Uterus (tissue), 2 donors: ENCODE results near the gene CEP162.

ENCODE experiments used
- POLR2A ChIP-seq, 2 donors: fragments of 450-650 bp; IDR thresholded peaks; one replicate each; pipeline ENCODE4 v1.6.1; 2016; ENCODE audit warnings: antibody characterized with exemption in 2 of 2, mild to moderate bottlenecking in 1 of 2, moderate library complexity in 1 of 2
- TF ChIP-seq, protein P1 (sequence below), 4 experiments: fragments of 200-600 bp in 2 of 4; fragments of 450-650 bp in 2 of 4; sonication (generic) in 2 of 4; IDR thresholded peaks; one replicate each; pipeline ENCODE4 v1.5.1; 2016 to 2019; ENCODE audit warnings: antibody characterized with exemption in 4 of 4, mild to moderate bottlenecking in 2 of 4, moderate library complexity in 1 of 4

DNA sequence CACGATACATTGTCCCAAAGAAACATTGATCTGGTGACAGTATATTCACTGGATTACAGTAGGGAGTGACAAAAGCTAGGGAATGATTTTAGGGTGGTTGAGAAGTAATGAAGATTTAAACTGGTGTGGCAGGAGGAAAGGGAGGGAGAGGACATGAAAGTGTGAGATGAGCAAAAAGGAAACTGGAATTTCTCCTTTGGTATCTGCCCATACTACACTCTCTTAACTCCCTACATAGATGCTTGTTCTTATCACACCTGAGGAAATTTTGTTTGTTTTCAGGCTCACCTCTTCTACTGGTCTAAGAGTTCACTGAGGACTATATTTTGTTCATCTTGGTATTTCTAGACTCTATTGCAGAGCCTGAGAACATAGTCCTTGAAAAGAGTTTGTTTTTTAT lies 44.9 kb upstream of the CEP162 start:
- TF ChIP-seq, protein P1, sequence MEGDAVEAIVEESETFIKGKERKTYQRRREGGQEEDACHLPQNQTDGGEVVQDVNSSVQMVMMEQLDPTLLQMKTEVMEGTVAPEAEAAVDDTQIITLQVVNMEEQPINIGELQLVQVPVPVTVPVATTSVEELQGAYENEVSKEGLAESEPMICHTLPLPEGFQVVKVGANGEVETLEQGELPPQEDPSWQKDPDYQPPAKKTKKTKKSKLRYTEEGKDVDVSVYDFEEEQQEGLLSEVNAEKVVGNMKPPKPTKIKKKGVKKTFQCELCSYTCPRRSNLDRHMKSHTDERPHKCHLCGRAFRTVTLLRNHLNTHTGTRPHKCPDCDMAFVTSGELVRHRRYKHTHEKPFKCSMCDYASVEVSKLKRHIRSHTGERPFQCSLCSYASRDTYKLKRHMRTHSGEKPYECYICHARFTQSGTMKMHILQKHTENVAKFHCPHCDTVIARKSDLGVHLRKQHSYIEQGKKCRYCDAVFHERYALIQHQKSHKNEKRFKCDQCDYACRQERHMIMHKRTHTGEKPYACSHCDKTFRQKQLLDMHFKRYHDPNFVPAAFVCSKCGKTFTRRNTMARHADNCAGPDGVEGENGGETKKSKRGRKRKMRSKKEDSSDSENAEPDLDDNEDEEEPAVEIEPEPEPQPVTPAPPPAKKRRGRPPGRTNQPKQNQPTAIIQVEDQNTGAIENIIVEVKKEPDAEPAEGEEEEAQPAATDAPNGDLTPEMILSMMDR (IDR thresholded peaks at IDR 0.05), result no peak
- TF ChIP-seq POLR2A (IDR thresholded peaks at IDR 0.05), result no peak
